HG03108 (cell line): ENCODE data around the gene ZFP42.
"Not testable (repeated sequence)": the region's sequence is repeated elsewhere in the genome, so short reads cannot be mapped to it uniquely, and the experiment has no call there.

ENCODE experiments used
- ATAC-seq: cut with Tn5 transposase; IDR thresholded peaks from one replicate; pipeline ENCODE4 v1.9.1; 2021; ENCODE audit warnings: moderate library complexity; ENCODE audit not compliant: unreplicated experiment

ZFP42 gene

DNA sequence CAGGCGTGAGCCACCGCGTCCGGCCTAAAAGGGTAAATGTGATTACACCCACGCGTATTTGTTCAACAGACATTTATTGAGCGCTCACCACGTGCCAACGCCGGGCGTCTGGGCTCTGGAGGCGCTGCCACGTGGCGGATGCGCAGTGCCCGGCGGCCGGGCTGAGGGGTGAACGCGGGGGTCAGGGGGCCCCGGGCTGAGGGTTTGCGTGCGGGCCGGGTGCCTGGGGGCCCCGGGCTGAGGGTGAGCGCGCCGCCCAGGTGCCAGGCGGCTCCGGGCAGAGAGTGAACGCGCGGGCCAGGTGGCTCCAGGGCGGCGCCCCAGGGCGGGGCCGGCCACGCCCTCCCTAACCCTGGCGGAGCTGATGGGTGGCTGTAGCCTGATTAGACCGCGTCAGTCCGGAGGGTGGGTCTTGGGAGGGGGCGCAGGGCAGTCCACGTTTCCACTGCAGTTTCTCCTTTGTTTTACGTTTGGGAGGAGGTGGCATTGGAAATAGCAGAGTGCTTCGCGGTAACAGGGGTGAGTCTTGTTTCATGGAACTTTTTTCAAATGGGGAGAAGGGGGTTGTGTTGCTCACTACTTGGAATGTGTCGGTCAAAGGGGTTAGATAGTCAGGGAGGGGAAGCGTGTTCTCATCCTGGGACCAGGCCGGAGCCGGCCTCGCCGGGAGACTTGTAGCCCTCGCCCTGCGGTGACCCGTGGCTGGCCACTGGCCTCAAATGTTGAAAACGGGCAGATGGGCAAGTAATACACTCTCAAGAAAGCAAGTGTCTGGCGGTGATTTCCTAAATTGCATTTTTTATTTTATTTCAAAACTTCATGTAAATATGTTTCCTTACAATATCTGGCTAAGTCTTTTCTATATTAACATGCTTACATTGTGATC, at the start of gene ZFP42:
ZFP42 (plus strand) TSS at position 450 of the 886 bp plus-strand sequence. CDS start 7,037 bp downstream, outside the sequence.
- ATAC-seq: no peak

DNA sequence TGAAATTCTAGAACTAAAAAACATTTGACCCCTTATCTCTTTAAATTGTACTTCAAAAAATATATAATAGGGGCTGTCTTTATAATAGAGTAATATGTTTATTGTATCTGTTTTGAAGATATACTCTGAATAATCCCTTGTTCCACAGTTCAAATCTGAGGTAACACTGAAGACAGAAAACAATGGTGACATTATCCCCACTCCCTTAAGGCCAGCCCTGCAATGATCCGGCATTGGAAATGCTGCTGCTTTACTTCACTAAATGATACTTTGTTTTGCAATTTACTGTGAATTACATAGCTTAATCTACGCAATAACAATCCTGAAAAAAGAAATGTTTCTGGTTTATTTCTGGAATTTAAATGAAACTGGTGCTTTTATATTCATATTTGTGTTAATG, 34.4 kb upstream of the ZFP42 start:
- ATAC-seq: no peak

DNA sequence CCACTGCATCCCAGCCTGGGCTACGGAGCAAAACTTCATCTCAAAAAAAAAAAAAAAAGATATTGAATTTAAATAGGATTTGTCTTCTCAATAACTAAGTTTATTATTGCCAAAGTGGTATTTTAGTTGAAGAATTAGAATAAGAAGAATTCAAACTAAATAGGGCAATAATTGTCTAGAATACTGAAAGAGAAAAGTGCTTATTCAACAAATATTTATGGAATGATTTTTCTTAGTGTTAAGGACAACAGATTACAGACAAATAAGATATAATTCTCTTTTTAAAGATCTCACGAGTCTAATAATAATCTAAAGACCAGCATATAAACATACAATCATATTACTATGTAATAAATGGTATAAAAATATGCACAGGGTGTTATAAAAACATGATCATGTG, 33.6 kb upstream of the ZFP42 start:
- ATAC-seq: no peak

DNA sequence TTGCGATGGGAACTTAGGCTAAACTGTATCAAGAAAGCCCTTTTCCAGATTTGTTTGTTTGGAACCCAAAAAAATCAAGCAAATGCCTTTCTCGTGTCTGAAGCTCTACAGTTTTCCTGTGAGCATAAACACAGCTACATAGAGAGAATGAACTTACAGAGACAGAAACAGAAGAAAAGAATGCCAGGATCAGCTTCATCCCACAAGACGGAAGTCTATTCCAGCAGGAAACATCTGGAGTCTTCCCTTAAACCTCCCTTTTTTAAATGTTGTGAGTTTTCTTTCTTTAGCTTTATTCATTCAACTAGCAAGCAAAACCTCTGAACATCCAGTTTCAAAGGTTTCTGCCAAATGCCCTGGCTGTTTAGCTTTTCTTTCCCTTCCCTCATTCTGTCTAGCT, 32.6 kb upstream of the ZFP42 start:
- ATAC-seq: no peak

DNA sequence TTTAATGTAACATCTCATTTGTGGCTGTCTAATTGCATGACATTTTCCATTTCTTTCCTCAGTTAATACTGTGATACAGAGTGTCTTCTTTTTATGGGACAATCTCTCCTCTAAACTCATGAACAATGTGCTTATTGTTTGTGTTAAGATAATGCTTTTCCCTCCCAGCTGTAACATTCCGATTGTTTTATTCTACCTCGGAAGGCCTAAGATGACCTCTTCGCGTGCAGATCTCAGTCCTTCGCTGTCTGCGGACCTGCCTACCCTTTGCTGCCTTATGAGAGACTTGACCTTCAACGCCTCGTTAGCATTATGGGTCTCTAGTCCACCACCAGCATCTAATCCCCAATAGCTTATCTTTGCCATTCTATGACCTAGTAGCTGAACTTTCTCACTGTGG, 29.8 kb upstream of the ZFP42 start:
- ATAC-seq: no peak

DNA sequence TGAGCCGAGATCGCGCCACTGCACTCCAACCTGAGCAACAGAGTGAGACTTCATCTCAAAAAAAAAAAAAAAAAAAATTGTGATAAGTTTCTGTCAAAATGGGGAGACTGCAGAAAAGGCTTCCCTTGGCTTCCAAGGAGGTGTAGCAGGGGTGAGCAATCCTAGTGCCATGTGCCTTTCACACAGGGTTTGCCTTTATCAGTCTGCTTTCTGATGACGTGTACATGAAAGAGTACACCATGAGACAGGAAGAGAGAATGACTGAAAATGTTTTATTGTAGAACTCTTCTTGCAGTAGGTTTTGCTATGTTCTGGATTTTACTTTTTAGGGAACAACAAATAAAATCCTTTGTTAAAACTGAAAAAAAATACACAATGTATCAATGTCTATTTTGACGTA, 23.4 kb upstream of the ZFP42 start:
- ATAC-seq: no peak

DNA sequence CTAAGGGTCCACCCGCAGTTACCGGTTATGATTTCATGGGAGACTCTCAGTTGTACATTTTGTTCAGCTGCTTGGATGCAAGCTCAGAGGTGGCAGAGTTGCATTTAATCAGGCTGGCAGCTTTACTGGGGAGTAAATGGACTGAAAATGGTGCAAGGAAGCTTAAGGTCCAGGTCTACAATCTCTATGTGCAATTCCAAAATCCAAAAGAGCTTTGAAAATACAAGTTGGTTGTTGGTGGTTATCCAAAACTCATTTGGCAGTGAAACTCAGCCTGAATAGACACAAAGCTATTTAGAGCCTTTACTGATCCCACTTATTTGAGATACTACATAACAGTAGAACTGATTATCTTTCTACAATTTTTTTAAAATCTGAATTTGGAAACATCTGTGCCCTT, 11.8 kb upstream of the ZFP42 start:
- no peak for ATAC-seq

DNA sequence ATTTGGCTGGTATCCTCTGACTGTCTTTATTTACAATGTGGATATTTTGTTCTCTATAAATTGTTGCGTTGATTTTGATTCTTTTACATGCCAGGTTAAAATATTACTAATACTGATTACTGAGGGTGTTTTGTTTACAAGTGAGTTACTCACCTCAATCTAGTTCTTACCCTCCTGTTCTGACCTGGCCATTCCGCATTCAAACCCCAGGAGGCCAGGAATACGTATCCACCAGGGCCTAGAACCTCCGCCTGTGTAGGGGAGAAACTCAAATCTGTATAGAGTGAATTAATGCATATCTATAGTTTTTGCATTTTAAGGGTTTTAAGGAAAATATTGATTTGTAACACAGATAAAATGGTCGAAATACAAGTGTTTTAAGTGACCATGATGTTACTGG, 2.6 kb upstream of the ZFP42 start:
- ATAC-seq: no peak

DNA sequence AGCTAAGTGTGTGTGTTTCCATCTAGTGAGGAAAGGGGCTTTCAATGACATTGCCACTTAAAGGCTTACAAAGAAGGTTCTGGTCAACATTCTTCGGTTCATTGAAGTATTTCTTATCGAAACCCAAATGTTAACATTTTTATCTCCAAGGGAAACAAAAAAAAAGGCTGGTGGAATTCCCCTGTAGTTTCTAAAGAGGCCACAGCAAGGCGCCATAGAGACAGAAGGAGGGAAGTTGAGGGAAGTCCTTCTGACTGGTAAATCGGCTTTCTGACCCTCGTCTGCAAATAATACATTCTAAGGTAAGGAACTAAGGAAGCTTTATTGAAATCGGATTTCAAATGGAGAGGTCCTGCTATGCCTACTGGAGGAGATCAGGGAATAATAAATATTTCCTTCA, 1.7 kb upstream of the ZFP42 start:
- ATAC-seq: no peak

DNA sequence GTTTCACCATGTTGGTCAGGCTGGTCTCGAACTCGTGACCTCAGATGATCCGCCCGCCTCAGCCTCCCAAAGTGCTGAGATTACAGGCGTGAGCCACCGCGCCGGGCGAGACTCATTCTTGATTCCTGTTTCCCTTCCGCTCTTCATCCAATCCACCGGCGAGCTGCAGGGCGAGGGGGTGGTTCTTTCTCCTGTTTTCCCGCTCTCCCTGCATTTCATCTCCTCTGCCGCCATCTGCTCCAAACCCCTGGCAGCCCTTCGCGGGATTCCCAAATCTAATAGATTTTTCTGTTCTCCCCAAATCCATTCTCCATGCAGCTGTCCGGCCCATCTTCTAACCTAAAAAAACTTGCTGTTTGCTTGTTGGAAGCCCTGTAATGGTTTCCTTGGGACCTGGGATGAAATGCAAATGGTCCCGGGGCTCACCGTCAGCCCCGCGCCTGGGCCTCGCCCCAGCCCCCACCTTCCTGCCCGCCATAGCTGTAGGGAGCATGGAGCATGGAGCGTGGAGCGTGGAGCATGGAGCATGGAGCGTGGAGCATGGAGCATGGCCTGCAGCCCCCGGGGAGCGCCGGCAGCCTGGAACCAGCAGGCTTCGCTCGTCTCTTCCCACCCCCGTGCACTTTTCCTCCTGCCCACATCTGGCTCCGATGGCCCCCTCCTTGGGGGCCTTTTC, 1.1 kb downstream of the ZFP42 start:
- ATAC-seq: no peak

DNA sequence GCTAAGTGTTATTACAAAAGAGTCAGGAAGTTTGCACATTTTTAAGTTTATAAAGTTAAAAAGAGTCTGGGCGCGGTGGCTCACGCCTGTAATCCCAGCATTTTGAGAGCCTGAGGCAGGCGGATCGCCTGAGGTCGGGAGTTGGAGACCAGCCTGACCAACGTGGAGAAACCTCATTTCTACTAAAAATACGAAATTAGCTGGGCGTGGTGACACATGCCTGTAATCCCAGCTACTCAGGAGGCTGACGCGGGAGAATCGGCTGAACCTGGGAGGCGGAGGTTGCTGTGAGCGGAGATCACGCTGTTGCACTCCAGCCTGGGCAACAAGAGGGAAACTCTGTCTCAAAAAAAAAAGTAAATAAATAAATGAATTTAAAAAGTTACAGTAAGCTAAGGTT, 2.4 kb downstream of the ZFP42 start:
- ATAC-seq: not testable (repeated sequence)

DNA sequence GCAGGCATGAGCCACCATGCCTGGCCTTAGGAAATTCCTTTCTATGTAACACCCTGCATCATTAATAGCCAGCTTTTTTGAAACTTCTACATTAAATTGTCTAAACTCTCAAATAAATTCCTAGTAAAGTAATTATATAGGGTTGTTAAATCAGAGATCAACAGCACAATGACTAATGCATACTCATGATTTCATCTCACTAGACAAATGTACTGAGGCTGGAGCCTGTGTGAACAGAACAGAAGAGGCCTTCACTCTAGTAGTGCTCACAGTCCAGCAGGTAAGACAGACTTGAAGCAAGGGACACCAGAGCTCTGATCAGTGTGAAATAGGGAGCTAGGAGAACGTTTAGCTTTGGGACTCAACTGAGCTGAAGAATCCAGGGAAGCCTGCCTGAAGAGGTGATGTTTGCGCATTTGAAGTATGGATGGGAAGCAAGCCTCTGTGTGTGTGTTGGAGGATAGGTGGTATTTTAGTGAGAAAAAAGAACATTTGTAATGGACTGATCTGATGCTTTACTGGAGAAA, 3.9 kb downstream of the ZFP42 start:
- no peak for ATAC-seq

DNA sequence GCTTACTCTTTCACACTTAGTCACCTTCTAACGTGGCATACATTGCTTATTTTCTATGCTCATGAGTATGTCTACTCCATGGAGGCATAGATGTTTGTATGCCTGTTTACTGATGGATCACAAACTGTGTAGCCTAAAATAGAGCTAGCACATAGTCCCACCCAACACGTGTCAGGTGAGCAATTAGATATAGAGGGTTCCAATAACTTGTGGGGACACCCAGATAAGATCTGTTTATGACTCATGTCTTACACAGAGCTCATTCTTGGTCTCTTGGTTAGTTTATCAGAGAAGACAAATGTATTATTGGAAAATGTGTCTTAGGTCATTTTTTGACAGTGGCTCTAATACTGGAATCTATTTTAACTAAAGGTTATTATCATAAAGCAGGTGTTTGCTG, 6.8 kb downstream of the ZFP42 start:
- no peak for ATAC-seq

DNA sequence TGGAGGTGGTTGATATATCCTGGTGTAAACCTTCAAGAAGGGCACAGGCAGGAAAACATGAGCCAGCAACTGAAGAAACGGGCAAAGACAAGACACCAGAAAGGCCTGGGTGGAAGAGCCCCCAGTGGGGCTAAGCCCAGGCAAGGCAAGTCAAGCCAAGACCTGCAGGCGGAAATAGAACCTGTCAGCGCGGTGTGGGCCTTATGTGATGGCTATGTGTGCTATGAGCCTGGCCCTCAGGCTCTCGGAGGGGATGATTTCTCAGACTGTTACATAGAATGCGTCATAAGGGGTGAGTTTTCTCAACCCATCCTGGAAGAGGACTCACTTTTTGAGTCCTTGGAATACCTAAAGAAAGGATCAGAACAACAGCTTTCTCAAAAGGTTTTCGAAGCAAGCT, 7.2 kb downstream of the ZFP42 start:
- no peak for ATAC-seq

DNA sequence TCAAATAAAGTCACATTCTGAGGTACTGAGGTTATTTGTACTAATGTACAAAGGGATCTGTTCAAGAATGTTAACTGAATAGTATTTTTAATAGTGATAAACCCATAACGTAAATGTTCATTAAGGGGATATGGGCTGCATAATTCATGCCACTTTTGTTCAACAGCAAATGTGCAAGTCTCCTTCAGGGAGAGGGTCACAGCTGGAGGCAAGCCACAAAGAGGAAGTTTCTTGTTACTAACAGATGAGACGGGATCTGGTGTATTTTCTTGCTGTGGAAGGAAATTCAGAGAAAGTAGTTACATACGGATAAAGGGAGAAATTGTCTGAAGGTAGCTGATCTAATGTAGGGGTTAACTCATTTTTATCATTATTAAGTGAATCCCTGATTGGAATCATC, 10.0 kb downstream of the ZFP42 start:
- no peak for ATAC-seq

DNA sequence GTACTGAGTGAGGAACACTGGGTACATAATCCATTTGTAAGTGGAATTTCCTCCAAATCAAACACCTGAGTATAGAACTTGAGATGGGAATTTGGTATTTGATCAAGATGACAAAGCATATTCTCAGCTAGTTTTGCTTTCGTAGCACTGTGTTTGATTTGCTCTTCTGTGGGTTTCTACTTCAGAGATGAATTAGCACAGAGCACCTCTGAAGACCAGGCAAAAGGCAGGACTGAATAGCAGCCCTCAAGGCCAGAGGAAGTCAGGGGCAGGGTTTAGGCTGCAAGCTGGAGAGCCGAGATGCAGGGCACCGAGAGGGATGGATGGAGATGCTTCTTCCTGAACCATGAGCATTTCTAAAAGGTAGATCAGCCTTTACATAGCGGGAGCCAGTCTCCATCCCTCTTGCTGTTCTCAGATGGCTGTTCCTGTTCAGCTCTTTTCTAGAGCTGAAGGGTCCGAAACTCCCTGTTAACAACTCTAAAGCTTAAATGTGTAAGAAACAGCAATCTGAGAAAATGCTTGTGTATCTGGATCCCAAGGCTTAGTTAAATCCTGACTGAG, 10.8 kb downstream of the ZFP42 start:
- no peak for ATAC-seq

DNA sequence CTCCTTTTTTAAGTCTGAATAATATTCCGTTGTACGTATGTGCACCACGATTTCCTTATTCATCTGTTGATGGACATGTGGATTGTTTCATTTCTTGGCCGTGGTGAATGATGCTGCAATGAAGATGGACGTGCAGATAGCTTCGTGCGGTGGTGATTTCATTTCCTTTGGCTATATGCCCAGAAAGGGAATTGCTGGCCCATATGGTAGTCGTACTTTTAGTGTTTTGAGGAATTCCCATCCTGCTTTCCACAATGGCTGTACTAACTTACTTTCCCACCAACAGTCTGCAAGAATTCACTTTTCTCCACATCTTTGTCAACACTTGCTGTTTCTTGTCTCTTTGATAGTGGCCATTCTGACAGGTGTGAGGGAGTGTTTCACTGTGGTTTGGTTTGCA, 12.8 kb downstream of the ZFP42 start:
- ATAC-seq: no peak

DNA sequence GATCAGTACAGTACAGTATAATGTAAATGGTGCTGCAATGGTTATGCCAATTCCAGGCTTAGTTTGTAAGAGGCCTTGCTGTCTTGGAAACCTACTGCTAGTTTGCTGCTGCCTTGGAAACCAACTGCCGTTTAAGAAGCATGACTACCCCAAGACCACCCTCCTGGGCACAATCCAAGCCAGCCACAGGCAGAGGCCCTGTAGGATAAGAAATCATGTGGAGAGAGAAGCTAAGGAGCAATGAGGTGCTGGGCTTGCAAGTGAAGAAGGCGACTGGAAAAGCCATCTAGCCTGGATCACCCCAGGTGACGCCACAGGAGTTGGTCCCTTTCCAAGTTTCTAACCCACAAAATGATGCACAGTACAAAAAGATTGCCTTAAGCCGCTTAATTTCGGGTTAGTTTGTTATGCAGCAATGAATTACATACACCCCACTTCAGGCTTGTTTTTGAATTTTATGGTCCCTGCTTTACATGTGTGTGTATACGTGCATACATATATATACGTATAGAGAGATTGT, 16.9 kb downstream of the ZFP42 start:
- ATAC-seq: no peak

DNA sequence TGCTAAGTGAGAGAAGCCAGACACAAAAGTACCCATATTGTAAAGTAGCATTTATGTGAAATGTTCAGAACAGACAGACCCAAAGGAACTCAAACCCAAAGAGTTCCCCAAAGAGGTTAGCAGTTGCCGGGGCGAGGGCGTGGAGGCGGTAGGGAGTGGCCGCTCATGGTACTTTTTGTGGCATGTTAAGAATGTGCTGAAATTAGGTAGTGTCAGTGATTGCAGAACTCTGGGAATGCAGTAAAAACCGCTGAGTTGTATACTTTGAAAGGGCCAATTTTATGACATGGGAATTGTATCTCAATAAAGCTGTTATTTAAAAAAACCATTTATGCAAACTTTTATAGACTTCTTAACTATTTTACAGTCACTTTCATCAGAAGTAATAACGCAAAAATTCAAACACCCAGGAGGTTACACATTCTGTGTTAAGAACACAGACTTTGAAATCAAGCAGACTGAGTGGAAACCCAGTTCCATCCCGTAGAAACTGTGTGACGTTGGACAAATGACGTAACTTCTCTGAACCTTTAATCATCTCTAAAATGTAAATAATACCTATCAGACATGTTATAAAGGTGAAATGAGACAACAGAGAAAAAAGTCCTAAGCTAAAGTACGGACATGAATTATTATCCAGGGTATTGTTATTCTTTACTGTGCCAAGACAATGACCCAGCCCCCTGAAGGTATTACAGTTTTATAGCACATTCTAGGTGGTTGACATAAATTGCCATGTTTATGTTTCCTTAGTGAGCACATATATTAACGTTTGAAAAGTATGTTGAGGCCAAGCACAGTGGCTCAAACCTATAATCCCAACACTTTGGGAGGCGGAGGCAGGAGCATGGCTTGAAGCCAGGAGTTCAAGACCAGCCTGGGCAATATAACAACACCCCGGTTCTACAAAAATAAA, 19.7 kb downstream of the ZFP42 start:
- ATAC-seq: no peak

DNA sequence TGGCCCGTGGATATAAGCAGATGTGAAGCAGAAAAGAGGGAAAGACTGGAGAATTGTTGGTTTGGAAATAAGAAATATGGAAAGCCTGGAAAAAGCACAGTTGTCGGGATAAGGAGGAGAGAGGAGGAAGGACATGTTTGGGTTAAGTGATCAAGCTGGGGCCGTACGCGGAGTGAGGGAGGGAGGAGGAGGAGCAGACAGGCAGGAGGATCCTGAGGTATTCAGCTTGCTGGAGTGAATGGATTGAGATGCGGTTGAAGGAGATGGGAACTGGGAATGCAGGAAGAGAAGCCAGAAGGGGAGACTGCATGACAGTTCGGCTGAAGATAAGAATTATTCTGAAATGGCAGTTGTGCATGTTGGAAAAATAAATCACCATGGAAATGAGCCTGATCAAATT, 21.2 kb downstream of the ZFP42 start:
- no peak for ATAC-seq

DNA sequence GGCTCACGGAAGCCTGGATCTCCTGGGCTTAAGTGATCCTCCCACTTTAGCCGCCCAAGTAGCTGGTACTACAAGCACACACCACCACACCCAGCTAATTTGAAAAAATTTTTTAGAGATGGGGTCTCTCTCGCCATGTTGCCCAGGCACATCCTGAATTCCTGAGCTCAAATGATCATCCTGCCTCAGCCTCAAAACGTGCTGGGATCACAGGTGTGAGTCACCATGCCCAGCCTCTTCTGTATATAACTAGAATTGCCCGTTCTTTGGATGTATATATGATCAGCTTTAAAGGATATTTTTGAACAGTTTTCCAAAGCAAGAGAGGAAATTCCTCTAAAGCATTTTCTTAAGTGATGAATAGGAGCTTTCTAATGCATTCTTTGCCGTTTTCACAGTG, 22.7 kb downstream of the ZFP42 start:
- ATAC-seq: no peak
